SK-N-SH (cell line): ENCODE measurements around the gene SLC22A13.

Experiments
- CHD2 ChIP-seq: fragments of 150-350 bp; IDR thresholded peaks from 2 replicates; pipeline ENCODE4 v1.6.1; 2018; ENCODE audit warnings: low read length; ENCODE audit not compliant: partially characterized antibody
- CTCF ChIP-seq: fragments of 200-600 bp; sonication (generic); IDR thresholded peaks from 2 replicates; pipeline ENCODE4 v1.6.1; 2017; ENCODE audit warnings: antibody characterized with exemption, mild to moderate bottlenecking, moderate library complexity
- GABPA ChIP-seq: IDR thresholded peaks from 2 replicates; pipeline ENCODE4 v1.4.0; 2012; ENCODE audit warnings: low read depth, mild to moderate bottlenecking
- GATA2 ChIP-seq: sonication (generic); formaldehyde crosslinking; IDR thresholded peaks from 2 replicates; pipeline ENCODE4 v1.5.0; 2020; ENCODE audit warnings: mild to moderate bottlenecking, missing genetic modification reagents
- IRF3 ChIP-seq: fragments of 150-350 bp; IDR thresholded peaks from 2 replicates; pipeline ENCODE4 v1.6.1; 2016; ENCODE audit warnings: mild to moderate bottlenecking, low read depth, low read length
- MAX ChIP-seq: IDR thresholded peaks from 2 replicates; pipeline ENCODE4 v1.4.0; 2012; ENCODE audit warnings: low read depth
- MXI1 ChIP-seq: IDR thresholded peaks from 2 replicates; pipeline ENCODE4 v1.6.1; 2012; ENCODE audit warnings: mild to moderate bottlenecking, low read depth, low read length, improper control_type of control experiment
- PBX3 ChIP-seq: IDR thresholded peaks from 2 replicates; pipeline ENCODE4; 2012
- POLR2AphosphoS5 ChIP-seq: IDR thresholded peaks from 2 replicates; pipeline ENCODE4 v1.6.1; 2012; ENCODE audit warnings: low read depth, low read length
- RCOR1 ChIP-seq: fragments of 150-350 bp; IDR thresholded peaks from 2 replicates; pipeline ENCODE4 v1.6.1; 2017; ENCODE audit warnings: antibody characterized with exemption, low read length
- REST ChIP-seq: IDR thresholded peaks from 2 replicates; pipeline ENCODE4 v1.6.1; 2012; ENCODE audit warnings: mild to moderate bottlenecking, low read depth, low read length, moderate library complexity
- SIN3A ChIP-seq: IDR thresholded peaks from 2 replicates; pipeline ENCODE4 v1.6.1; 2012; ENCODE audit warnings: low read depth, mild to moderate bottlenecking, low read length, moderate library complexity, borderline replicate concordance
- YY1 ChIP-seq: IDR thresholded peaks from 2 replicates; pipeline ENCODE4 v1.4.0; 2012; ENCODE audit warnings: low read depth, mild to moderate bottlenecking
- ZBTB33 ChIP-seq: IDR thresholded peaks from 2 replicates; pipeline ENCODE4 v1.4.0; 2012; ENCODE audit warnings: low read depth, borderline replicate concordance

GRCh38 chr3:38275658-38276057 lies 10.0 kb downstream of the SLC22A13 start:
- no peak for TF ChIP-seq PBX3
- no peak for TF ChIP-seq CTCF
- no peak for TF ChIP-seq SIN3A
- TF ChIP-seq REST, result no peak
- TF ChIP-seq GABPA, result no peak
- TF ChIP-seq CHD2, result no peak
- no peak for TF ChIP-seq GATA2 (CRISPR knock-in tag)
- TF ChIP-seq IRF3, result no peak
- no peak for TF ChIP-seq RCOR1
- no peak for TF ChIP-seq YY1
- no peak for TF ChIP-seq ZBTB33
- no peak for TF ChIP-seq POLR2AphosphoS5
- no peak for TF ChIP-seq MAX
- TF ChIP-seq MXI1, result no peak
